DND-41 (cell line): ENCODE results near the gene P2RY10.

Experiments
- ATAC-seq: fragments of 200-7000 bp; cut with Tn5 transposase; 3 replicates; pipeline ENCODE4 v1.9.1; 2021; ENCODE audit warnings: low read depth; ENCODE audit not compliant: insufficient read depth
- DNase-seq: peaks from one replicate; pipeline ENCODE4 v3.0.0-alpha.2; 2020
- H2AFZ ChIP-seq: 2 replicates; pipeline ENCODE4 v1.6.0; 2012; ENCODE audit warnings: low read depth, low read length
- H3K27ac ChIP-seq: 2 replicates; pipeline ENCODE4 v1.5.1; 2012; ENCODE audit warnings: low read length, inconsistent platforms
- H3K27me3 ChIP-seq: fragments of 200-600 bp; sonication (generic); 2 replicates; pipeline ENCODE4 v1.6.0; 2012; ENCODE audit warnings: low read length, mild to moderate bottlenecking, inconsistent platforms; ENCODE audit not compliant: insufficient read depth, poor library complexity
- H3K36me3 ChIP-seq: 2 replicates; pipeline ENCODE4 v1.5.1; 2012; ENCODE audit warnings: low read length, inconsistent platforms; ENCODE audit not compliant: insufficient read depth
- H3K4me1 ChIP-seq: 2 replicates; pipeline ENCODE4 v1.5.1; 2012; ENCODE audit warnings: mild to moderate bottlenecking, low read length; ENCODE audit not compliant: insufficient read depth
- H3K4me2 ChIP-seq: 2 replicates; pipeline ENCODE4 v1.6.0; 2012; ENCODE audit warnings: mild to moderate bottlenecking, moderate library complexity, low read length, inconsistent platforms; ENCODE audit not compliant: insufficient read depth
- H3K4me3 ChIP-seq, 2 experiments: fragments of 200-600 bp in 1 of 2; shearing (Covaris generic) in 1 of 2; 2 replicates each; pipeline ENCODE4 v1.5.1; 2012 to 2016; ENCODE audit warnings: inconsistent platforms in 2 of 2, low read length in 2 of 2, mild to moderate bottlenecking in 2 of 2, low read depth in 1 of 2, moderate library complexity in 1 of 2
- H3K79me2 ChIP-seq: 2 replicates; pipeline ENCODE4 v1.6.0; 2012; ENCODE audit warnings: low read length, inconsistent platforms; ENCODE audit not compliant: insufficient read depth
- H3K9ac ChIP-seq: 2 replicates; pipeline ENCODE4 v1.6.0; 2012; ENCODE audit warnings: low read depth, mild to moderate bottlenecking, inconsistent platforms, low read length, moderate library complexity
- H3K9me3 ChIP-seq: 2 replicates; pipeline ENCODE4 v1.5.1; 2012; ENCODE audit warnings: low read length, moderate library complexity, mild to moderate bottlenecking, inconsistent platforms; ENCODE audit not compliant: insufficient read depth, severe bottlenecking
- H4K20me1 ChIP-seq: 2 replicates; pipeline ENCODE4 v1.6.0; 2012; ENCODE audit warnings: low read length; ENCODE audit not compliant: insufficient read depth
- CTCF ChIP-seq: IDR thresholded peaks from 2 replicates; pipeline ENCODE4 v1.5.1; 2012; ENCODE audit warnings: borderline replicate concordance, low read length, moderate library complexity, mild to moderate bottlenecking; ENCODE audit not compliant: poor library complexity, severe bottlenecking; ENCODE audit errors: extremely low read depth
- EZH2 ChIP-seq: IDR thresholded peaks from 3 replicates; pipeline ENCODE4 v1.6.1; 2012; ENCODE audit warnings: borderline replicate concordance, low read depth, mild to moderate bottlenecking, moderate library complexity, low read length, inconsistent platforms; ENCODE audit not compliant: severe bottlenecking

The P2RY10 gene

GRCh38 chrX:78964598-78964997, 19.4 kb downstream of the P2RY10 start:
- Histone ChIP-seq H3K79me2 (no peaks in the 10 kb centered on the region), H2AFZ (no peak overlapping the region), H3K4me3 (no peak overlapping the region), H3K27me3 (no peaks in the 10 kb centered on the region), H3K36me3 (no peaks in the 10 kb centered on the region), H3K9ac (no peak overlapping the region), H3K4me1 (peaks cover 19% of the 10 kb centered on the region), H4K20me1 (no peaks in the 10 kb centered on the region), H3K4me2 (no peak overlapping the region), H3K27ac (no peak overlapping the region), H3K9me3 (peaks cover 7% of the 10 kb centered on the region)
- TF ChIP-seq CTCF (no peak), EZH2 (no peak)
- no peak for ATAC-seq
- DNase-seq, result no peak

- peak; percentile 56; the same call in 2 of the 3 replicates for ATAC-seq
Measured at GRCh38 chrX:78979789-78980464, 34.7 kb downstream of the P2RY10 start.

GRCh38 chrX:78989349-78989748, 44.2 kb downstream of the P2RY10 start:
- Histone ChIP-seq H3K36me3 (no peaks in the 10 kb centered on the region), H3K27me3 (no peaks in the 10 kb centered on the region), H3K4me2 (no peak overlapping the region), H3K79me2 (no peaks in the 10 kb centered on the region), H3K9me3 (peaks cover 20% of the 10 kb centered on the region), H3K9ac (no peak overlapping the region), H2AFZ (no peak overlapping the region), H3K4me1 (no peaks in the 10 kb centered on the region), H3K4me3 (peak overlapping the region in 1 of 2 experiments; percentile 20; a peak in 1 of 4 replicates), H4K20me1 (no peaks in the 10 kb centered on the region), H3K27ac (no peak overlapping the region)
- DNase-seq (no peak), ATAC-seq (no peak)
- no peak for TF ChIP-seq EZH2
- no peak for TF ChIP-seq CTCF

More at GRCh38 chrX:78979789-78980464, 34.7 kb downstream of the P2RY10 start:
- peak overlapping the region; percentile 45; the same call in 1 of the 2 replicates for H2AFZ ChIP-seq
- no peak overlapping the region for H3K27ac ChIP-seq
- no peak overlapping the region for H3K9ac ChIP-seq
- no peaks in the 10 kb centered on the region for H3K27me3 ChIP-seq
- peaks cover 8% of the 10 kb centered on the region; the same call in 1 of the 2 replicates for H3K4me1 ChIP-seq
- no peak overlapping the region for H3K4me3 ChIP-seq
- no peak for DNase-seq
- H3K9me3 ChIP-seq, result no peaks in the 10 kb centered on the region
- no peak for TF ChIP-seq CTCF
- no peak for TF ChIP-seq EZH2
- no peak overlapping the region for H3K4me2 ChIP-seq
- no peaks in the 10 kb centered on the region for H3K36me3 ChIP-seq
- no peaks in the 10 kb centered on the region for H4K20me1 ChIP-seq
- H3K79me2 ChIP-seq, result no peaks in the 10 kb centered on the region
